ENCODE data around the gene SLC18A3. TPM values are rescaled to one million over a fixed set of nuclear protein-coding genes. Genes with fewer than 3 reads are reported as not detected.

SLC18A3 gene
- polyA plus RNA-seq, 1 donor (not counting 4 experiments of a cell fraction or from before 2014, with no cell fraction given), result not detected

DNA sequence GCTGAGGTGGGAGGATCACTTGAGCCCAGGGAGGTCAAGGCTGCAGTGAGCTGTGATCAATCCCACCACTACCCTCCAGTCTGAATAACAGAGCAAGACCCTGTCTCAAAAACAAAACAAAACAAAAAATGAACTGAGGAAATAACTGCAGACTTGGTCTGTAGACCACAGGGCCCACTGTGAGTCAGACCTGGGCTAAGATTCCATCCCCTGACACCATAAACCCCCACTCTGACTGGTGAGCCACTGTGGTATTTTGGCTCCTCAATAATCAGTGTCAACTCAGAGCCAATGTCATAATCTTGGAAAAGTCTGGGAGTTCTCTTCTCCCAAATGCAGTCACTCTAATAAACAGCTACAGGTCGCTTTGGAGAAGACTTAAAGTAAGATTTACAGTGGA, 47.2 kb upstream of the SLC18A3 start:
- Histone ChIP-seq H3K4me3 (ENCODE audit: control insufficient read depth in 2 of 3, extremely low read depth in 1 of 3, insufficient read depth in 2 of 3, low read depth in 1 of 3, low read length in 3 of 3) (no peak overlapping the region), H4K20me1 (ENCODE audit: control insufficient read depth, extremely low read depth, insufficient read depth, low read length) (no peaks in the 10 kb centered on the region), H3K9me1 (ENCODE audit: control insufficient read depth, extremely low read depth, insufficient read depth, low read length) (no peaks in the 10 kb centered on the region), H2AFZ (ENCODE audit: control insufficient read depth, low read length) (no peak overlapping the region), H3K9me3 (ENCODE audit: control insufficient read depth, low read depth, low read length) (no peaks in the 10 kb centered on the region), H3K36me3 (ENCODE audit: control insufficient read depth in 2 of 2, extremely low read depth in 1 of 2, insufficient read depth in 2 of 2, low read length in 2 of 2) (no peaks in the 10 kb centered on the region), H3K27me3 (ENCODE audit: control insufficient read depth, extremely low read depth, insufficient read depth, low read length) (no peaks in the 10 kb centered on the region), H3K79me2 (ENCODE audit: control insufficient read depth, insufficient read depth, low read length) (no peaks in the 10 kb centered on the region), H3K9ac (ENCODE audit: control insufficient read depth, extremely low read depth, insufficient read depth, low read length) (no peak overlapping the region), H3K4me1 (ENCODE audit: control insufficient read depth, extremely low read depth, insufficient read depth, low read length) (no peaks in the 10 kb centered on the region), H3K27ac (ENCODE audit: control insufficient read depth, insufficient read depth, low read length) (no peak overlapping the region), H3K4me2 (ENCODE audit: control insufficient read depth, extremely low read depth, insufficient read depth, low read depth, low read length) (no peak overlapping the region)
- no peak for DNase-seq (ENCODE audit: low read depth, low spot score)
- no peak for TF ChIP-seq CTCF (optimal IDR thresholded peaks at IDR 0.05 in 1 of 3, IDR thresholded peaks at IDR 0.05 in 1 of 3, conservative IDR thresholded peaks at IDR 0.05 in 1 of 3; ENCODE audit: extremely low read depth in 1 of 3, insufficient read depth in 2 of 3, low read length in 3 of 3)
- no peak for TF ChIP-seq EZH2 (IDR thresholded peaks at IDR 0.05; ENCODE audit: low read length)
- no peak for FAIRE-seq
- dilution Hi-C loops (cut with MboI; ENCODE audit: extremely low pct_ligation_motif_present, low sequenced_read_pairs), result no loop called here

DNA sequence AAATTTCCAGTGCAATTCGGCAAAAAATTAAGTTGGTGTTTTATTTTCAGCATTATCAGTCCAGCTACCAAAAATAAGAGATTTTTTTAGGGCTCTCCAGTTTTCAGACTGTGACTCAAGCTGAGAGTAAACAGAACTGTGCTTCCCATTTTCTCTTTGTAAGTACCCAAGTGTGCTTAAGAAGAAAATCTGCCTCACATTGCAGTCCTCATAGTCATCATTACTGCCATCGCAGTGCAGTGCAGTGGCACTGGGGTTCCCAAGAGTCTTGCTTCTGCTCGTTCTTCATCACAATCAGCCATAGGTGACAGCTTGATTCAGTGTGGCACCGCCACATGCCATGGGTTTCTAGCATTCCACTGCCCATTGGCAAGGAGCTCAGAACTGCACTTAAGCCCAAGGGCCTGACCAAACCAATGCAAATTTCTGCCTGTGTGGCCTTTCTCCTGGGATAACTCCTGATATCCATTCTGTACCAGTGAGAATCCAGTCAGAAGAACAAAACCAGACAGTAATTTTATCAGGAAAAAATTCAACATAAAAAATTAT, 45.6 kb upstream of the SLC18A3 start:
- H3K4me1 ChIP-seq (ENCODE audit: control insufficient read depth, extremely low read depth, insufficient read depth, low read length), result peaks cover 7% of the 10 kb centered on the region
- no peak overlapping the region for H3K9ac ChIP-seq (ENCODE audit: control insufficient read depth, extremely low read depth, insufficient read depth, low read length)
- FAIRE-seq, result no peak
- peaks cover 2% of the 10 kb centered on the region for H3K9me3 ChIP-seq (ENCODE audit: control insufficient read depth, low read depth, low read length)
- TF ChIP-seq EZH2 (IDR thresholded peaks at IDR 0.05; ENCODE audit: low read length), result no peak
- no peak for TF ChIP-seq CTCF (optimal IDR thresholded peaks at IDR 0.05 in 1 of 3, IDR thresholded peaks at IDR 0.05 in 1 of 3, conservative IDR thresholded peaks at IDR 0.05 in 1 of 3; ENCODE audit: extremely low read depth in 1 of 3, insufficient read depth in 2 of 3, low read length in 3 of 3)
- no peaks in the 10 kb centered on the region for H4K20me1 ChIP-seq (ENCODE audit: control insufficient read depth, extremely low read depth, insufficient read depth, low read length)
- H3K4me3 ChIP-seq (ENCODE audit: control insufficient read depth in 2 of 3, extremely low read depth in 1 of 3, insufficient read depth in 2 of 3, low read depth in 1 of 3, low read length in 3 of 3), result no peak overlapping the region
- no peaks in the 10 kb centered on the region for H3K27me3 ChIP-seq (ENCODE audit: control insufficient read depth, extremely low read depth, insufficient read depth, low read length)
- no peak overlapping the region for H2AFZ ChIP-seq (ENCODE audit: control insufficient read depth, low read length)
- dilution Hi-C loops (cut with MboI; ENCODE audit: extremely low pct_ligation_motif_present, low sequenced_read_pairs), result no loop called here
- no peak overlapping the region for H3K4me2 ChIP-seq (ENCODE audit: control insufficient read depth, extremely low read depth, insufficient read depth, low read depth, low read length)
- H3K79me2 ChIP-seq (ENCODE audit: control insufficient read depth, insufficient read depth, low read length), result no peaks in the 10 kb centered on the region
- no peaks in the 10 kb centered on the region for H3K9me1 ChIP-seq (ENCODE audit: control insufficient read depth, extremely low read depth, insufficient read depth, low read length)
- no peaks in the 10 kb centered on the region for H3K36me3 ChIP-seq (ENCODE audit: control insufficient read depth in 2 of 2, extremely low read depth in 1 of 2, insufficient read depth in 2 of 2, low read length in 2 of 2)
- no peak overlapping the region for H3K27ac ChIP-seq (ENCODE audit: control insufficient read depth, insufficient read depth, low read length)
- no peak for DNase-seq (ENCODE audit: low read depth, low spot score)

Measured in keratinocyte (primary cell).